Liver (tissue), 9 donors: Measurements from ENCODE around the gene NDUFV3. TPM values are rescaled to one million over a fixed set of nuclear protein-coding genes. Genes with fewer than 3 reads are reported as not detected.
"Not testable (repeated sequence)": the region's sequence is repeated elsewhere in the genome, so short reads cannot be mapped to it uniquely, and the experiment has no call there.

Experiments used
- DNase-seq: peaks from one replicate; pipeline ENCODE4 v3.0.0-alpha.2; 2017; ENCODE audit warnings: low spot score
- H3K27ac ChIP-seq, 2 donors: one replicate each; pipeline ENCODE4 v1.7.0; 2013; ENCODE audit warnings: inconsistent platforms in 2 of 2, low read length in 2 of 2, control low read depth in 1 of 2, low read depth in 1 of 2, mild to moderate bottlenecking in 1 of 2
- H3K27me3 ChIP-seq, 4 donors: one replicate each; pipeline versions ENCODE4 v1.6.1 to v1.7.0; 2013; ENCODE audit warnings: low read length in 3 of 4, inconsistent platforms in 1 of 4, mild to moderate bottlenecking in 1 of 4, moderate library complexity in 1 of 4; ENCODE audit not compliant: control insufficient read depth in 4 of 4, insufficient read depth in 4 of 4
- H3K36me3 ChIP-seq, 4 donors: one replicate each; pipeline versions ENCODE4 v1.6.1 to v1.7.0; 2013; ENCODE audit warnings: low read length in 3 of 4, mild to moderate bottlenecking in 3 of 4, low read depth in 1 of 4, moderate library complexity in 1 of 4; ENCODE audit not compliant: control insufficient read depth in 4 of 4, insufficient read depth in 3 of 4
- H3K4me1 ChIP-seq, 4 donors: one replicate each; pipeline versions ENCODE4 v1.6.1 to v1.7.0; 2013; ENCODE audit warnings: low read length in 3 of 4, mild to moderate bottlenecking in 3 of 4, moderate library complexity in 1 of 4; ENCODE audit not compliant: control insufficient read depth in 4 of 4, insufficient read depth in 4 of 4
- H3K4me3 ChIP-seq, 3 donors: one replicate each; pipeline versions ENCODE4 v1.6.1 to v1.7.0; 2013; ENCODE audit warnings: low read length in 3 of 3, control low read depth in 1 of 3, low read depth in 1 of 3, mild to moderate bottlenecking in 1 of 3
- H3K9ac ChIP-seq, 2 donors: one replicate each; pipeline ENCODE4 v1.7.0; 2013; ENCODE audit warnings: low read length in 2 of 2, mild to moderate bottlenecking in 2 of 2, moderate library complexity in 2 of 2, control low read depth in 1 of 2, low read depth in 1 of 2
- H3K9me3 ChIP-seq, 4 donors: one replicate each; pipeline versions ENCODE4 v1.6.1 to v1.7.0; 2013; ENCODE audit warnings: low read length in 3 of 4; ENCODE audit not compliant: control insufficient read depth in 4 of 4
- FOXA1 ChIP-seq: IDR thresholded peaks from 2 replicates; pipeline ENCODE4 v1.6.1; 2016; ENCODE audit warnings: antibody characterized with exemption
- FOXA2 ChIP-seq: IDR thresholded peaks from 2 replicates; pipeline ENCODE4 v1.6.1; 2016; ENCODE audit warnings: antibody characterized with exemption
- GABPA ChIP-seq, 2 donors: IDR thresholded peaks in 1 of 2; conservative IDR thresholded peaks in 1 of 2; 2 replicates each; pipeline ENCODE4 v1.6.1; 2016; ENCODE audit warnings: antibody characterized with exemption in 2 of 2, mild to moderate bottlenecking in 1 of 2, moderate library complexity in 1 of 2
- HNF4A ChIP-seq, 2 donors: conservative IDR thresholded peaks; 2 replicates each; pipeline ENCODE4 v1.6.1; 2016; ENCODE audit warnings: antibody characterized with exemption in 2 of 2, mild to moderate bottlenecking in 2 of 2
- HNF4G ChIP-seq: IDR thresholded peaks from 2 replicates; pipeline ENCODE4 v1.6.1; 2016; ENCODE audit warnings: antibody characterized with exemption
- NR2F2 ChIP-seq: IDR thresholded peaks from 2 replicates; pipeline ENCODE4 v1.6.1; 2016; ENCODE audit warnings: antibody characterized with exemption
- YY1 ChIP-seq: IDR thresholded peaks from 2 replicates; pipeline ENCODE4 v1.6.1; 2016; ENCODE audit warnings: antibody characterized with exemption, mild to moderate bottlenecking
- WGBS: extraction: QIAGEN DNeasy Blood & Tissue Kit; methylation state at CpG from one replicate; pipeline ENCODE4 v1.1.7; 2013; 5-methylcytosine and 5-hydroxymethylcytosine counted together
- polyA plus RNA-seq, 2 donors: library from polyadenylated mRNA; stranded (reverse) in 1 of 2; unstranded in 1 of 2; fragments of 200-250 nt in 1 of 2; fragments of >200 nt in 1 of 2; fragmentation: Nextera tagmentation in 1 of 2; extraction: Ambion mirVana in 1 of 2; gene quantifications; one replicate each; pipeline versions ENCODE4 v1.2.1 to v1.2.3, GENCODE V29; 2013 to 2015
- total RNA-seq, 2 donors: library from RNA; depleted of rRNA; stranded (reverse); fragments of >200 nt; gene quantifications; one replicate each; pipeline ENCODE4 v1.2.3, GENCODE V29; 2014
- TF ChIP-seq, protein P1 (sequence below): IDR thresholded peaks from 2 replicates; pipeline ENCODE4 v1.6.1; 2016; ENCODE audit warnings: antibody characterized with exemption
- TF ChIP-seq, protein P2 (sequence below): IDR thresholded peaks from 2 replicates; pipeline ENCODE4 v1.6.1; 2016; ENCODE audit warnings: antibody characterized with exemption, mild to moderate bottlenecking
- TF ChIP-seq, protein P3 (sequence below): IDR thresholded peaks from 2 replicates; pipeline ENCODE4 v1.6.1; 2016; ENCODE audit warnings: antibody characterized with exemption
- TF ChIP-seq, protein P4 (sequence below): fragments of 150-350 bp; IDR thresholded peaks from 2 replicates; pipeline ENCODE4 v1.5.1; 2017; ENCODE audit warnings: improper control_type of control experiment, low read depth, low read length; ENCODE audit not compliant: missing input control
- donor health status: healthy.
- donor health status: healthy.
- donor health status: healthy.
- donor health status: healthy.
- donor health status: healthy.

NDUFV3 gene
- total and polyA plus RNA-seq, 4 donors: 15.8 to 31.3 (median 21.9) TPM

DNA sequence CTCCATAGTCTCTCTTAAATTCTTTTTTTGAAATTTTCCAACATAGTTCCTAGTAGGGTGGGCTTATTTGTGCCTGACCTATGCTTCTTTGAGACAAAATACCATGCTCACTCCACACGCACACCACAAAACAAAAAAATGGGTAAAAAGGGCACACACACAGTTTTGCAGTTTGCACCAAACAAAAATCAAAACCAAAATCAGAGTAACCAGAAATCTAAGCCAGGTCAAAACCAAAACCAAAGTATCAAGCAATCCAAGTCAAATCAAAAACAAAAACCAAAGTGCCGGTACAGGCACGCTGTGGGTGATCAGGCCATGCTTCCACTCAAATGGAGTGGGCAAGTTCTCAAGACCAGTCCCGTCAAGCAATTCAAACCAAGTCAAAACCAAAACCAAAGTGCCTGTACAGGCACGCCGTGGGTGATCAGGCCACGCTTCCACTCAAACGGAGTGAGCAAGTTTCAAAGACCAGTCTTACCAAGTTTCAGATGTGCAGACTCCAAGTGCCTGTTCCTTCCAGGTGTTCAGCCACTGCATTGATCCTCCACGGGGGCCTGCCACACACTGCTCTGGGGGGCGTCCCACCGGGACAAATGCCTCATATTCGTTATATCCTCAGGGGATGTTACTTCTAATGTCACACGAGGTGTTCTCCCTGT is 56.1 kb downstream of the NDUFV3 start:
- H3K9me3 ChIP-seq, H3K4me1 ChIP-seq, DNase-seq, H3K9ac ChIP-seq, H3K27me3 ChIP-seq, H3K4me3 ChIP-seq, H3K36me3 ChIP-seq: not testable (repeated sequence)
- TF ChIP-seq, protein P1, sequence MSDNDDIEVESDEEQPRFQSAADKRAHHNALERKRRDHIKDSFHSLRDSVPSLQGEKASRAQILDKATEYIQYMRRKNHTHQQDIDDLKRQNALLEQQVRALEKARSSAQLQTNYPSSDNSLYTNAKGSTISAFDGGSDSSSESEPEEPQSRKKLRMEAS: peak; percentile 17
- peak in 1 of 2 donors; percentile 2 for TF ChIP-seq HNF4A (conservative IDR thresholded peaks at IDR 0.05)
- WGBS: 62% methylated on average over 13 of the region's 13 CpGs
- H3K27ac ChIP-seq: peak overlapping the region; percentile 77 to 95

DNA sequence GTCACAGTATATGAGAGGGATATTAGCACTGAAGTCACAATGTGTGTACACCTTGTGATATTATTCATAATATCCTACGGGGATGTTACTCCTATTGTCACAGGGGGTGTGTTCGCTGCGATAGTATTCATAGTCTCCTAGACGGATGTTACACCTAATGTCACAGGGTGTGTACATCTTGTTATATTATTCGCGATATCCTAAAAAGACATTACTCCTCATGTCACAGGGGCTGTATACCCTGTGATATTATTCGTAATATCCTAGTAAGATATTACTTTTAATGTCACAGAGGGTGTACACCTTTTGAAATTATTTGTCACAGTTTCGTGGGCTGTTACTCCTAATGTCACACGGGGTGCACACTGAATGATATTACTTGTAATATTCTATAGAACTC is 58.1 kb downstream of the NDUFV3 start:
- WGBS: 96% methylated on average over 9 of the region's 9 CpGs
- not testable (repeated sequence) for DNase-seq, H3K36me3 ChIP-seq, H3K9ac ChIP-seq, H3K9me3 ChIP-seq, H3K4me3 ChIP-seq, H3K4me1 ChIP-seq, H3K27me3 ChIP-seq, H3K27ac ChIP-seq

DNA sequence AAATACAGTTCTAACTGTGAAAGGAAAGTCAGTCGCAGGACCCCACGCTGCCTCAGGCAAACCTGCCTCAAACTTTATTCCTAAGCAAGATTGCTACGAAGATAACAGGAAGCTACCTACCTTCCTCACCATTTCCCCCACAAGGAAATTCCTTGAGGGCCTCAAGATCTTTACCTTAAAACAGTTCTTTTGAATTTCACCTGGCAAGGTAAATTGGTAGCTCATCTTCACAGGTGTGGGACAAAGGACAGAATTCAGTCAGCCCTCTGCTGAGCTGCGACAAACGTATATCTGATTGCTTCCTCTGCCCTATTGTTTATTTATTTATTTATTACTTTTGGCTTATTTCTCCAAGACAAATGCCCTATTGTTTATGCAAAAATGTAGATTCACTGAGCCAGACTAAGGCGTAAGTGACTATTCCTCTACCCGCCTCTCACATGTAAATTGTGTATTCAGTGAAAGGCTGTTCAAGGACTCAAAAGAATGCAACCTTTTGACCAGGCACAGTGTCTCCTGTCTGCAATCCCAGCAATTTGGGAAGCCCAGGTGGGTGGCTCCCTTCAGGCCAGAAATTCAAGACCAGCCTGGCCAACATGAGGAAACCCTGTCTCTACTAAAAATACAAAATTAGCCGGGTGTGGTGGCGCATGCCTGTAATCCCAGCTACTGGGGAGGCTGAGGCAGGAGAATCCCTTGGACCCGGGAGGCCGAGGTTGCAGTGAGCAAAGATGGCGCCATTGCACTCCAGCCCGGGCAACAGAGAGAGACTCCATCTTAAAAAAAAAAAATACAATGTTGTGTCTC is 63.9 kb downstream of the NDUFV3 start:
- TF ChIP-seq, protein P2, sequence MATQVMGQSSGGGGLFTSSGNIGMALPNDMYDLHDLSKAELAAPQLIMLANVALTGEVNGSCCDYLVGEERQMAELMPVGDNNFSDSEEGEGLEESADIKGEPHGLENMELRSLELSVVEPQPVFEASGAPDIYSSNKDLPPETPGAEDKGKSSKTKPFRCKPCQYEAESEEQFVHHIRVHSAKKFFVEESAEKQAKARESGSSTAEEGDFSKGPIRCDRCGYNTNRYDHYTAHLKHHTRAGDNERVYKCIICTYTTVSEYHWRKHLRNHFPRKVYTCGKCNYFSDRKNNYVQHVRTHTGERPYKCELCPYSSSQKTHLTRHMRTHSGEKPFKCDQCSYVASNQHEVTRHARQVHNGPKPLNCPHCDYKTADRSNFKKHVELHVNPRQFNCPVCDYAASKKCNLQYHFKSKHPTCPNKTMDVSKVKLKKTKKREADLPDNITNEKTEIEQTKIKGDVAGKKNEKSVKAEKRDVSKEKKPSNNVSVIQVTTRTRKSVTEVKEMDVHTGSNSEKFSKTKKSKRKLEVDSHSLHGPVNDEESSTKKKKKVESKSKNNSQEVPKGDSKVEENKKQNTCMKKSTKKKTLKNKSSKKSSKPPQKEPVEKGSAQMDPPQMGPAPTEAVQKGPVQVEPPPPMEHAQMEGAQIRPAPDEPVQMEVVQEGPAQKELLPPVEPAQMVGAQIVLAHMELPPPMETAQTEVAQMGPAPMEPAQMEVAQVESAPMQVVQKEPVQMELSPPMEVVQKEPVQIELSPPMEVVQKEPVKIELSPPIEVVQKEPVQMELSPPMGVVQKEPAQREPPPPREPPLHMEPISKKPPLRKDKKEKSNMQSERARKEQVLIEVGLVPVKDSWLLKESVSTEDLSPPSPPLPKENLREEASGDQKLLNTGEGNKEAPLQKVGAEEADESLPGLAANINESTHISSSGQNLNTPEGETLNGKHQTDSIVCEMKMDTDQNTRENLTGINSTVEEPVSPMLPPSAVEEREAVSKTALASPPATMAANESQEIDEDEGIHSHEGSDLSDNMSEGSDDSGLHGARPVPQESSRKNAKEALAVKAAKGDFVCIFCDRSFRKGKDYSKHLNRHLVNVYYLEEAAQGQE: no peak
- TF ChIP-seq, protein P3, sequence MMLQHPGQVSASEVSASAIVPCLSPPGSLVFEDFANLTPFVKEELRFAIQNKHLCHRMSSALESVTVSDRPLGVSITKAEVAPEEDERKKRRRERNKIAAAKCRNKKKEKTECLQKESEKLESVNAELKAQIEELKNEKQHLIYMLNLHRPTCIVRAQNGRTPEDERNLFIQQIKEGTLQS: no peak
- TF ChIP-seq FOXA2 (no peak), YY1 (no peak), HNF4G (no peak), GABPA (IDR thresholded peaks at IDR 0.05 in 1 of 2, conservative IDR thresholded peaks at IDR 0.05 in 1 of 2) (no peak), FOXA1 (no peak), NR2F2 (no peak)
- TF ChIP-seq, protein P4, sequence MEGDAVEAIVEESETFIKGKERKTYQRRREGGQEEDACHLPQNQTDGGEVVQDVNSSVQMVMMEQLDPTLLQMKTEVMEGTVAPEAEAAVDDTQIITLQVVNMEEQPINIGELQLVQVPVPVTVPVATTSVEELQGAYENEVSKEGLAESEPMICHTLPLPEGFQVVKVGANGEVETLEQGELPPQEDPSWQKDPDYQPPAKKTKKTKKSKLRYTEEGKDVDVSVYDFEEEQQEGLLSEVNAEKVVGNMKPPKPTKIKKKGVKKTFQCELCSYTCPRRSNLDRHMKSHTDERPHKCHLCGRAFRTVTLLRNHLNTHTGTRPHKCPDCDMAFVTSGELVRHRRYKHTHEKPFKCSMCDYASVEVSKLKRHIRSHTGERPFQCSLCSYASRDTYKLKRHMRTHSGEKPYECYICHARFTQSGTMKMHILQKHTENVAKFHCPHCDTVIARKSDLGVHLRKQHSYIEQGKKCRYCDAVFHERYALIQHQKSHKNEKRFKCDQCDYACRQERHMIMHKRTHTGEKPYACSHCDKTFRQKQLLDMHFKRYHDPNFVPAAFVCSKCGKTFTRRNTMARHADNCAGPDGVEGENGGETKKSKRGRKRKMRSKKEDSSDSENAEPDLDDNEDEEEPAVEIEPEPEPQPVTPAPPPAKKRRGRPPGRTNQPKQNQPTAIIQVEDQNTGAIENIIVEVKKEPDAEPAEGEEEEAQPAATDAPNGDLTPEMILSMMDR: no peak
- no peaks in the 10 kb centered on the region for H3K4me1 ChIP-seq
- DNase-seq: no peak
- 92% methylated on average over 13 of the region's 13 CpGs for WGBS
- no peak overlapping the region for H3K4me3 ChIP-seq
- H3K9me3 ChIP-seq: no peaks in the 10 kb centered on the region
- H3K27ac ChIP-seq: no peak overlapping the region
- H3K27me3 ChIP-seq: no peaks in the 10 kb centered on the region
- no peak overlapping the region for H3K9ac ChIP-seq
- no peaks in the 10 kb centered on the region for H3K36me3 ChIP-seq

DNA sequence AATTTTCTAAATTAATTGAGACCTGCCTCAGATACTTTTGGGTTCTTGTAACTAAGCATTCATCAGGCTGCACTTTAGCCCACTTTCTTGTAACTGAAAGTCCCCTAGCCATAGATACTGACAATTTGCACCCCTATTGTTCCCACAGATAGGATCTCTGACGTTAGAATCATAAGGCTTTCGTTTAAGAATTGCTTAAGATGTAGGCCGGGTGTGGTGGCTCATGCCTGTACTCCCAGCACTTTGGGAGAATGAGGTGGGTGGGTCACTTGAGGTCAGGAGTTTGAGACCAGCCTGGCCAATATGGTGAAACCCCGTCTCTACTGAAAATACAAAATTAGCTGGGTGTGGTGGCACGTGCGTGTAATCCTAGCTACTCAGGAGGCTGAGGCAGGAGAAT is 65.0 kb downstream of the NDUFV3 start:
- not testable (repeated sequence) for H3K9ac ChIP-seq, H3K27ac ChIP-seq, H3K4me3 ChIP-seq, DNase-seq, H3K36me3 ChIP-seq, H3K4me1 ChIP-seq, H3K9me3 ChIP-seq, H3K27me3 ChIP-seq
- 87% methylated on average over 6 of the region's 6 CpGs for WGBS
